Liver (tissue), 3 donors: Measurements from ENCODE around the gene TMEM61.

Source experiments
- GABPA ChIP-seq, 2 donors: IDR thresholded peaks in 1 of 2; conservative IDR thresholded peaks in 1 of 2; 2 replicates each; pipeline ENCODE4 v1.6.1; 2016; ENCODE audit warnings: antibody characterized with exemption in 2 of 2, mild to moderate bottlenecking in 1 of 2, moderate library complexity in 1 of 2
- SP1 ChIP-seq: IDR thresholded peaks from 2 replicates; pipeline ENCODE4 v1.6.1; 2018; ENCODE audit warnings: antibody characterized with exemption, mild to moderate bottlenecking
- TF ChIP-seq, protein P1 (sequence below): IDR thresholded peaks from 2 replicates; pipeline ENCODE4 v1.6.1; 2016; ENCODE audit warnings: antibody characterized with exemption
- TF ChIP-seq, protein P2 (sequence below): fragments of 150-350 bp; IDR thresholded peaks from 2 replicates; pipeline ENCODE4 v1.5.1; 2017; ENCODE audit warnings: improper control_type of control experiment, low read depth, low read length; ENCODE audit not compliant: missing input control
- TF ChIP-seq, protein P3 (sequence below): IDR thresholded peaks from 2 replicates; pipeline ENCODE4 v1.6.1; 2016; ENCODE audit warnings: antibody characterized with exemption
- TF ChIP-seq, protein P4 (sequence below): IDR thresholded peaks from 2 replicates; pipeline ENCODE4 v1.6.1; 2016; ENCODE audit warnings: antibody characterized with exemption
- donor health status: healthy.
- donor health status: healthy.

DNA sequence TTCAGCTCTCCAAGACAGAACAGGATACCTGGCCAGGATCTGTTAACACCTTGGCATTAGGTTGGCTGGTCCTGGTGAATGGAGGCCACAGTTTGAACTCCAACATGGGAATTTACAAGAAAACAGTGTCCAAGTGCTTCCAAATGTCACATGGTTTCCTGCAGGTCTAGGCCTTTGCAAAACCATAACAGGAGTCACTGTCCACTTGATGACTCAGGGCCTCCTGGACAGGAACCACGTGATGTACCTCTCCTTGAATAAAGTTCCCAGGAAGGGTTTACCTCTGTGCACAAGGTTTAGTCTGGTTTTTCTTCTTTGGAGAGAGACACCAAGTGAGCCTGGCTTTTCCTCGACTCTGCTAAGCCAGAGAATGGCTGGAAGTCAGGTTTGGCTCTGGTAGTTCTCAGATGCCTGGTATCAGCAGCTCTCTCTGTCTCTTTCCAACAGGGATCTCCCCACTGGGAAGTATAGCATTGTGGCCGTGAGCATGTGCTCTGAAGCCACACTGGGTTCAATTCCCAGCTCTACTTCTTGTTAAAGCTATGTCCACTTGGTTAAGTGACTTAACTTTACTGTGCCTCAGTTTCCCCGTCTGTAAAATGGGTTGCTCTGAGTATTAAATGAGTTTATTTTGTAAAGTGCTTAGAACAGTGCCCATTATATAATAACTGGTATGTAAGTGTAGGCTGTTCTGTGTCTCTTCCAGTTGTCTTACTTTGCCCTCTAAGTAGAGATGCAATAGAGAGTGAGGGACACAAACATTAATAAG is 27.3 kb upstream of the TMEM61 start:
- no peak for TF ChIP-seq GABPA (IDR thresholded peaks at IDR 0.05 in 1 of 2, conservative IDR thresholded peaks at IDR 0.05 in 1 of 2)
- TF ChIP-seq, protein P1, sequence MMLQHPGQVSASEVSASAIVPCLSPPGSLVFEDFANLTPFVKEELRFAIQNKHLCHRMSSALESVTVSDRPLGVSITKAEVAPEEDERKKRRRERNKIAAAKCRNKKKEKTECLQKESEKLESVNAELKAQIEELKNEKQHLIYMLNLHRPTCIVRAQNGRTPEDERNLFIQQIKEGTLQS: no peak
- TF ChIP-seq SP1: no peak
- TF ChIP-seq, protein P2, sequence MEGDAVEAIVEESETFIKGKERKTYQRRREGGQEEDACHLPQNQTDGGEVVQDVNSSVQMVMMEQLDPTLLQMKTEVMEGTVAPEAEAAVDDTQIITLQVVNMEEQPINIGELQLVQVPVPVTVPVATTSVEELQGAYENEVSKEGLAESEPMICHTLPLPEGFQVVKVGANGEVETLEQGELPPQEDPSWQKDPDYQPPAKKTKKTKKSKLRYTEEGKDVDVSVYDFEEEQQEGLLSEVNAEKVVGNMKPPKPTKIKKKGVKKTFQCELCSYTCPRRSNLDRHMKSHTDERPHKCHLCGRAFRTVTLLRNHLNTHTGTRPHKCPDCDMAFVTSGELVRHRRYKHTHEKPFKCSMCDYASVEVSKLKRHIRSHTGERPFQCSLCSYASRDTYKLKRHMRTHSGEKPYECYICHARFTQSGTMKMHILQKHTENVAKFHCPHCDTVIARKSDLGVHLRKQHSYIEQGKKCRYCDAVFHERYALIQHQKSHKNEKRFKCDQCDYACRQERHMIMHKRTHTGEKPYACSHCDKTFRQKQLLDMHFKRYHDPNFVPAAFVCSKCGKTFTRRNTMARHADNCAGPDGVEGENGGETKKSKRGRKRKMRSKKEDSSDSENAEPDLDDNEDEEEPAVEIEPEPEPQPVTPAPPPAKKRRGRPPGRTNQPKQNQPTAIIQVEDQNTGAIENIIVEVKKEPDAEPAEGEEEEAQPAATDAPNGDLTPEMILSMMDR: no peak
- TF ChIP-seq, protein P3, sequence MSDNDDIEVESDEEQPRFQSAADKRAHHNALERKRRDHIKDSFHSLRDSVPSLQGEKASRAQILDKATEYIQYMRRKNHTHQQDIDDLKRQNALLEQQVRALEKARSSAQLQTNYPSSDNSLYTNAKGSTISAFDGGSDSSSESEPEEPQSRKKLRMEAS: no peak
- TF ChIP-seq, protein P4, sequence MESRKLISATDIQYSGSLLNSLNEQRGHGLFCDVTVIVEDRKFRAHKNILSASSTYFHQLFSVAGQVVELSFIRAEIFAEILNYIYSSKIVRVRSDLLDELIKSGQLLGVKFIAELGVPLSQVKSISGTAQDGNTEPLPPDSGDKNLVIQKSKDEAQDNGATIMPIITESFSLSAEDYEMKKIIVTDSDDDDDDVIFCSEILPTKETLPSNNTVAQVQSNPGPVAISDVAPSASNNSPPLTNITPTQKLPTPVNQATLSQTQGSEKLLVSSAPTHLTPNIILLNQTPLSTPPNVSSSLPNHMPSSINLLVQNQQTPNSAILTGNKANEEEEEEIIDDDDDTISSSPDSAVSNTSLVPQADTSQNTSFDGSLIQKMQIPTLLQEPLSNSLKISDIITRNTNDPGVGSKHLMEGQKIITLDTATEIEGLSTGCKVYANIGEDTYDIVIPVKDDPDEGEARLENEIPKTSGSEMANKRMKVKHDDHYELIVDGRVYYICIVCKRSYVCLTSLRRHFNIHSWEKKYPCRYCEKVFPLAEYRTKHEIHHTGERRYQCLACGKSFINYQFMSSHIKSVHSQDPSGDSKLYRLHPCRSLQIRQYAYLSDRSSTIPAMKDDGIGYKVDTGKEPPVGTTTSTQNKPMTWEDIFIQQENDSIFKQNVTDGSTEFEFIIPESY: no peak
